Measurements from ENCODE around the gene DPH3.

Gene DPH3

DNA sequence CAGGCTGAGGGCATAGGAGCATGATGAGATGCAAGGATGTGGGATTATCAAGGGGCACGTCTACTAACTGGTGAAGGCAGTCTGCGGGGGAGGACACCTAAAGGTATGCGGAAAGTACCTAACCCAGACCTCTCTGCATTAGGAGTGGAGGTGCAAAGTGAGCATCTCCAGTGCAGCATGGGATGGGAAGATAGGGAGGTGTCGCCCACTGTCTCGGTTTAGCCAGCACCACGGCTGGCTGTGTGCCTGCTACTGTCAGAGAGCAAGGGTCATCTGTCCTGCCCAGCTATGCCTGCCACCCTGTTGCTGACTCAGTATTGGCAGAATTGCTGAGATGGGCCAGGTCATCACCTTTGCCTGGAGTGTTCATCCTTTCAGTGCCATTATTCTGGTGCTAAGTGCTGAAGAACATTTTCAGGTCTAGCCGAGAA lies 40.4 kb upstream of the DPH3 start:
- TF ChIP-seq EZH2phosphoT487 (conservative IDR thresholded peaks at IDR 0.05; ENCODE audit: low read length) (no peak), CTCF (IDR thresholded peaks at IDR 0.05; ENCODE audit: insufficient read depth, low read length, poor library complexity, severe bottlenecking) (no peak)
- no peaks in the 10 kb centered on the region for H3K27me3 ChIP-seq (ENCODE audit: low read length)
- H3K9me3 ChIP-seq (ENCODE audit: insufficient read depth, low read length), result no peaks in the 10 kb centered on the region
- H4K20me1 ChIP-seq (ENCODE audit: low read depth, low read length), result no peaks in the 10 kb centered on the region
- H3K9ac ChIP-seq (ENCODE audit: low read length), result no peak overlapping the region
- no peak overlapping the region for H2AFZ ChIP-seq (ENCODE audit: low read depth, low read length, severe bottlenecking)
- H3K36me3 ChIP-seq (ENCODE audit: low read length), result no peaks in the 10 kb centered on the region
- no peaks in the 10 kb centered on the region for H3K79me2 ChIP-seq (ENCODE audit: insufficient read depth, low read length)
- no peak overlapping the region for H3K27ac ChIP-seq (ENCODE audit: low read depth, low read length)
- H3K4me3 ChIP-seq (ENCODE audit: insufficient read depth, low read length, poor library complexity, severe bottlenecking), result no peak overlapping the region
- H3K4me2 ChIP-seq (ENCODE audit: low read depth, low read length, poor library complexity, severe bottlenecking), result no peak overlapping the region
- no peaks in the 10 kb centered on the region for H3K9me2 ChIP-seq (replicated peaks; ENCODE audit: insufficient read depth, low read length)
- peaks cover 63% of the 10 kb centered on the region for H3F3A ChIP-seq (ENCODE audit: insufficient read depth)

- peaks cover 55% of the 10 kb centered on the region for H3F3A ChIP-seq (ENCODE audit: insufficient read depth)
Observed at GRCh38 chr3:16304061-16305010, 39.6 kb upstream of the DPH3 start.

DNA sequence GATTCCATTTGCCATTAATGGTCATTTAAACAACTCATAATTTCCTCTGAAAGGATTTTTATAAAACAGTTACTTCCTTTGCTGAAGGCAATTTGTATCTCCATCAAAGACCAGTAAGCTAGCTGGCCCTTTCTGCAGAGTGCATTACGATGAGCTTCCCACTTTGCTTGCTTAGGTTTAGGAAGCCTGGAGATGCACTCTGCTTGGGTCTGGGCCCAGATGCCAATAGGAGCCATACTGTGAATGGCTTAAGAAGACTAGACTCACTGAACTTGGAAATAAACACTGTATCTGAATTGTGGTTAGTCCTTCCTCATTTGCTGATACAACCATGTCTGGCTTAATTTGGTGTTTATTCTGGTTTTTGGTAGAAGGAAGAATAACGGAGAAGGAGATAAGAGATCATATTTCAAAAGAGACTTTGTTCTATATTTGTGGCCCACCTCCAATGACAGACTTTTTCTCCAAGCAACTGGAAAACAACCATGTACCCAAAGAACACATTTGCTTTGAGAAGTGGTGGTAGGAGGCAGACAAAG lies 38.4 kb upstream of the DPH3 start:
- Histone ChIP-seq H4K20me1 (ENCODE audit: low read depth, low read length) (no peaks in the 10 kb centered on the region), H2AFZ (ENCODE audit: low read depth, low read length, severe bottlenecking) (no peak overlapping the region), H3K9ac (ENCODE audit: low read length) (no peak overlapping the region), H3K79me2 (ENCODE audit: insufficient read depth, low read length) (no peaks in the 10 kb centered on the region), H3K27me3 (ENCODE audit: low read length) (no peaks in the 10 kb centered on the region), H3K9me3 (ENCODE audit: insufficient read depth, low read length) (no peaks in the 10 kb centered on the region), H3F3A (ENCODE audit: insufficient read depth) (peaks cover 43% of the 10 kb centered on the region), H3K27ac (ENCODE audit: low read depth, low read length) (no peak overlapping the region), H3K4me2 (ENCODE audit: low read depth, low read length, poor library complexity, severe bottlenecking) (no peak overlapping the region), H3K36me3 (ENCODE audit: low read length) (no peaks in the 10 kb centered on the region), H3K4me3 (ENCODE audit: insufficient read depth, low read length, poor library complexity, severe bottlenecking) (no peak overlapping the region), H3K9me2 (replicated peaks; ENCODE audit: insufficient read depth, low read length) (no peaks in the 10 kb centered on the region)
- no peak for TF ChIP-seq EZH2phosphoT487 (conservative IDR thresholded peaks at IDR 0.05; ENCODE audit: low read length)
- no peak for TF ChIP-seq CTCF (IDR thresholded peaks at IDR 0.05; ENCODE audit: insufficient read depth, low read length, poor library complexity, severe bottlenecking)

More at GRCh38 chr3:16304061-16305010, 39.6 kb upstream of the DPH3 start:
- H3K36me3 ChIP-seq (ENCODE audit: low read length), result no peaks in the 10 kb centered on the region
- TF ChIP-seq EZH2phosphoT487 (conservative IDR thresholded peaks at IDR 0.05; ENCODE audit: low read length), result no peak
- no peak for TF ChIP-seq CTCF (IDR thresholded peaks at IDR 0.05; ENCODE audit: insufficient read depth, low read length, poor library complexity, severe bottlenecking)
- no peak overlapping the region for H3K4me3 ChIP-seq (ENCODE audit: insufficient read depth, low read length, poor library complexity, severe bottlenecking)
- no peak overlapping the region for H3K27ac ChIP-seq (ENCODE audit: low read depth, low read length)
- H3K27me3 ChIP-seq (ENCODE audit: low read length), result no peaks in the 10 kb centered on the region
- H3K4me2 ChIP-seq (ENCODE audit: low read depth, low read length, poor library complexity, severe bottlenecking), result no peak overlapping the region
- H3K79me2 ChIP-seq (ENCODE audit: insufficient read depth, low read length), result no peaks in the 10 kb centered on the region
- H3K9ac ChIP-seq (ENCODE audit: low read length), result no peak overlapping the region
- no peaks in the 10 kb centered on the region for H4K20me1 ChIP-seq (ENCODE audit: low read depth, low read length)
- no peaks in the 10 kb centered on the region for H3K9me2 ChIP-seq (replicated peaks; ENCODE audit: insufficient read depth, low read length)
- no peak overlapping the region for H2AFZ ChIP-seq (ENCODE audit: low read depth, low read length, severe bottlenecking)
- H3K9me3 ChIP-seq (ENCODE audit: insufficient read depth, low read length), result no peaks in the 10 kb centered on the region
